CD4-positive, alpha-beta memory T cell (primary cell): ENCODE measurements around the gene ADGRA3. TPM values are rescaled to one million over a fixed set of nuclear protein-coding genes. Genes with fewer than 3 reads are reported as not detected.
"Not testable (repeated sequence)": the region's sequence is repeated elsewhere in the genome, so short reads cannot be mapped to it uniquely, and the experiment has no call there.

ENCODE experiments used
- CTCF ChIA-PET: fragments of 350-600 bp; sonication (Branson Sonifier 250); formaldehyde crosslinking; loops from one replicate; lab custom pipeline; 2021; ENCODE audit warnings: inconsistent platforms; ENCODE audit not compliant: partially characterized antibody; lab: Charles Lee
- POLR2A ChIA-PET: fragments of 350-600 bp; sonication (Branson Sonifier 250); formaldehyde crosslinking; loops from one replicate; lab custom pipeline; 2021; ENCODE audit not compliant: partially characterized antibody; lab: Charles Lee
- DNase-seq, 5 donors: peaks; one replicate each; pipeline versions ENCODE4 v3.0.0 to v3.0.0-alpha.2; 2020 to 2022; ENCODE audit warnings: mixed read lengths in 1 of 5
- H3K27ac ChIP-seq: one replicate; pipeline ENCODE4 v1.7.0; 2013; ENCODE audit warnings: low read depth, low read length
- H3K27me3 ChIP-seq: 2 replicates; pipeline ENCODE4 v1.7.0; 2013; ENCODE audit warnings: mild to moderate bottlenecking, low read length, moderate library complexity; ENCODE audit not compliant: insufficient read depth
- H3K36me3 ChIP-seq: 2 replicates; pipeline ENCODE4 v1.7.0; 2013; ENCODE audit warnings: mild to moderate bottlenecking, low read length, moderate library complexity; ENCODE audit not compliant: insufficient read depth
- H3K4me1 ChIP-seq: 2 replicates; pipeline ENCODE4 v1.7.0; 2013; ENCODE audit warnings: mild to moderate bottlenecking, low read length, moderate library complexity; ENCODE audit not compliant: insufficient read depth
- H3K4me3 ChIP-seq, 2 donors: one replicate each; pipeline ENCODE4 v1.7.0; 2013; ENCODE audit warnings: low read length in 2 of 2, mild to moderate bottlenecking in 1 of 2
- H3K9me3 ChIP-seq, 2 donors: one replicate each; pipeline ENCODE4 v1.7.0; 2013; ENCODE audit warnings: low read length in 2 of 2, control low read depth in 1 of 2; ENCODE audit not compliant: control insufficient read depth in 1 of 2
- H3K27ac Mint-ChIP-seq, 7 donors: one replicate each; pipeline ENCODE4 v1.8.0; 2020 to 2021; ENCODE audit warnings: mixed read lengths in 7 of 7, mild to moderate bottlenecking in 6 of 7, inconsistent platforms in 3 of 7, moderate library complexity in 3 of 7
- H3K27me3 Mint-ChIP-seq, 2 donors: one replicate each; pipeline ENCODE4 v1.8.0; 2020 to 2021; ENCODE audit warnings: mixed read lengths in 2 of 2
- H3K36me3 Mint-ChIP-seq, 2 donors: one replicate each; pipeline ENCODE4 v1.8.0; 2020 to 2021; ENCODE audit warnings: mixed read lengths in 2 of 2, inconsistent platforms in 1 of 2, mild to moderate bottlenecking in 1 of 2
- H3K4me1 Mint-ChIP-seq, 4 donors: one replicate each; pipeline ENCODE4 v1.8.0; 2020 to 2021; ENCODE audit warnings: mixed read lengths in 4 of 4, mild to moderate bottlenecking in 1 of 4
- H3K4me3 Mint-ChIP-seq, 8 donors: one replicate each; pipeline ENCODE4 v1.8.0; 2020 to 2021; ENCODE audit warnings: mixed read lengths in 8 of 8, mild to moderate bottlenecking in 7 of 8, moderate library complexity in 6 of 8, inconsistent platforms in 3 of 8
- H3K9me3 Mint-ChIP-seq, 8 donors: one replicate each; pipeline ENCODE4 v1.8.0; 2020 to 2021; ENCODE audit warnings: mixed read lengths in 8 of 8, mild to moderate bottlenecking in 5 of 8, inconsistent platforms in 3 of 8, moderate library complexity in 1 of 8
- intact Hi-C: fragments of 100-400 bp; cut with micrococcal nuclease; formaldehyde crosslinking; loops from one replicate; pipeline ENCODE4 v1.15.1; 2023
- polyA plus RNA-seq, 2 donors: library from polyadenylated mRNA; unstranded; fragments of 300-500 nt; fragmentation: Illumina TruSeq; gene quantifications; one replicate each; pipeline ENCODE4 v1.2.3, GENCODE V29; 2021
- total RNA-seq, 2 experiments: library from RNA; stranded (reverse); gene quantifications; one replicate each; pipeline ENCODE4 v1.2.3, GENCODE V29; 2021

ADGRA3 gene
- total and polyA plus RNA-seq, 4 experiments from 2014 or later: 0.09 to 0.30 (median 0.20) TPM; not detected in 1

GRCh38 chr4:22478426-22478825, 37.4 kb downstream of the ADGRA3 start:
- Histone ChIP-seq H3K4me3 (no peak overlapping the region), H3K4me1 (no peaks in the 10 kb centered on the region), H3K27ac (no peak overlapping the region), H3K9me3 (no peaks in the 10 kb centered on the region), H3K27me3 (no peaks in the 10 kb centered on the region), H3K36me3 (no peaks in the 10 kb centered on the region)
- Mint-ChIP-seq H3K27ac (no peak overlapping the region), H3K27me3 (no peaks in the 10 kb centered on the region), H3K36me3 (no peaks in the 10 kb centered on the region), H3K4me3 (no peak overlapping the region), H3K4me1 (no peaks in the 10 kb centered on the region), H3K9me3 (peaks cover 0 to 9% (median 1%) of the 10 kb centered on the region in 8 donors)
- DNase-seq: no peak
- ChIA-PET POLR2A (no interaction called here), CTCF (no interaction called here)
- intact Hi-C loops: no loop called here

GRCh38 chr4:22477813-22478182, 38.1 kb downstream of the ADGRA3 start:
- no peaks in the 10 kb centered on the region for H3K36me3 Mint-ChIP-seq
- H3K4me1 Mint-ChIP-seq: no peaks in the 10 kb centered on the region
- Histone ChIP-seq H3K27me3 (no peaks in the 10 kb centered on the region), H3K36me3 (no peaks in the 10 kb centered on the region), H3K4me1 (no peaks in the 10 kb centered on the region), H3K4me3 (no peak overlapping the region), H3K9me3 (no peaks in the 10 kb centered on the region), H3K27ac (no peak overlapping the region)
- H3K4me3 Mint-ChIP-seq: no peak overlapping the region
- intact Hi-C loops: no loop called here
- POLR2A ChIA-PET: no interaction called here
- no peak overlapping the region for H3K27ac Mint-ChIP-seq
- no peaks in the 10 kb centered on the region for H3K27me3 Mint-ChIP-seq
- CTCF ChIA-PET: no interaction called here
- H3K9me3 Mint-ChIP-seq: peaks cover 0 to 4% (median 1%) of the 10 kb centered on the region in 8 donors
- no peak for DNase-seq

GRCh38 chr4:22477136-22477812, 38.6 kb downstream of the ADGRA3 start:
- no peaks in the 10 kb centered on the region for H3K27me3 Mint-ChIP-seq
- H3K36me3 Mint-ChIP-seq: no peaks in the 10 kb centered on the region
- H3K9me3 Mint-ChIP-seq: peaks cover 0 to 4% (median 1%) of the 10 kb centered on the region in 8 donors
- ChIA-PET CTCF (no interaction called here), POLR2A (no interaction called here)
- H3K4me3 ChIP-seq: no peak overlapping the region
- no peaks in the 10 kb centered on the region for H3K9me3 ChIP-seq
- no peak overlapping the region for H3K4me3 Mint-ChIP-seq
- no peak overlapping the region for H3K27ac ChIP-seq
- no peaks in the 10 kb centered on the region for H3K4me1 ChIP-seq
- intact Hi-C loops: no loop called here
- H3K27ac Mint-ChIP-seq: no peak overlapping the region
- no peaks in the 10 kb centered on the region for H3K27me3 ChIP-seq
- H3K36me3 ChIP-seq: no peaks in the 10 kb centered on the region
- DNase-seq: no peak
- H3K4me1 Mint-ChIP-seq: no peaks in the 10 kb centered on the region

GRCh38 chr4:22476011-22476410, 39.9 kb downstream of the ADGRA3 start:
- H3K4me1 Mint-ChIP-seq: no peaks in the 10 kb centered on the region
- no peak for DNase-seq
- Histone ChIP-seq H3K27ac (no peak overlapping the region), H3K36me3 (no peaks in the 10 kb centered on the region), H3K27me3 (no peaks in the 10 kb centered on the region), H3K9me3 (no peaks in the 10 kb centered on the region), H3K4me1 (no peaks in the 10 kb centered on the region), H3K4me3 (no peak overlapping the region)
- CTCF ChIA-PET: no interaction called here
- H3K36me3 Mint-ChIP-seq: no peaks in the 10 kb centered on the region
- no peak overlapping the region for H3K4me3 Mint-ChIP-seq
- intact Hi-C loops: no loop called here
- H3K9me3 Mint-ChIP-seq: peaks cover 0 to 4% (median 0%) of the 10 kb centered on the region in 8 donors
- POLR2A ChIA-PET: no interaction called here
- H3K27ac Mint-ChIP-seq: no peak overlapping the region
- H3K27me3 Mint-ChIP-seq: no peaks in the 10 kb centered on the region

GRCh38 chr4:22475311-22475646, 40.6 kb downstream of the ADGRA3 start:
- H3K4me3 Mint-ChIP-seq, H3K27ac ChIP-seq, H3K4me1 Mint-ChIP-seq, H3K9me3 Mint-ChIP-seq, H3K9me3 ChIP-seq, H3K4me1 ChIP-seq, H3K36me3 Mint-ChIP-seq, H3K36me3 ChIP-seq, intact Hi-C loops, DNase-seq, H3K27me3 ChIP-seq, H3K27ac Mint-ChIP-seq, POLR2A ChIA-PET, H3K27me3 Mint-ChIP-seq, H3K4me3 ChIP-seq, CTCF ChIA-PET: not testable (repeated sequence)

- H3K4me3 Mint-ChIP-seq: no peak overlapping the region
- no peaks in the 10 kb centered on the region for H3K9me3 ChIP-seq
- CTCF ChIA-PET: no interaction called here
- no peak overlapping the region for H3K27ac Mint-ChIP-seq
- no peak overlapping the region for H3K27ac ChIP-seq
- no peaks in the 10 kb centered on the region for H3K4me1 ChIP-seq
- H3K27me3 Mint-ChIP-seq: no peaks in the 10 kb centered on the region
- intact Hi-C loops: no loop called here
- peaks cover 0 to 4% (median 0%) of the 10 kb centered on the region in 8 donors for H3K9me3 Mint-ChIP-seq
- no peak overlapping the region for H3K4me3 ChIP-seq
- H3K4me1 Mint-ChIP-seq: no peaks in the 10 kb centered on the region
- H3K36me3 ChIP-seq: no peaks in the 10 kb centered on the region
- POLR2A ChIA-PET: no interaction called here
- no peaks in the 10 kb centered on the region for H3K36me3 Mint-ChIP-seq
- no peaks in the 10 kb centered on the region for H3K27me3 ChIP-seq
- no peak for DNase-seq
Measured at GRCh38 chr4:22474636-22475310, 41.1 kb downstream of the ADGRA3 start.

GRCh38 chr4:22473268-22473667, 42.6 kb downstream of the ADGRA3 start:
- Mint-ChIP-seq H3K4me1 (no peaks in the 10 kb centered on the region), H3K27ac (no peak overlapping the region), H3K4me3 (no peak overlapping the region), H3K27me3 (no peaks in the 10 kb centered on the region), H3K36me3 (no peaks in the 10 kb centered on the region), H3K9me3 (peaks cover 0 to 7% (median 0%) of the 10 kb centered on the region in 8 donors)
- H3K4me1 ChIP-seq: no peaks in the 10 kb centered on the region
- H3K27me3 ChIP-seq: no peaks in the 10 kb centered on the region
- H3K36me3 ChIP-seq: no peaks in the 10 kb centered on the region
- no peak overlapping the region for H3K27ac ChIP-seq
- ChIA-PET POLR2A (no interaction called here), CTCF (no interaction called here)
- no peaks in the 10 kb centered on the region for H3K9me3 ChIP-seq
- intact Hi-C loops: no loop called here
- no peak for DNase-seq
- no peak overlapping the region for H3K4me3 ChIP-seq
